GM12878 (cell line): Measurements from ENCODE around the gene GPR119. TPM values are rescaled to one million over a fixed set of nuclear protein-coding genes. Genes with fewer than 3 reads are reported as not detected.
A peak's percentile ranks its signal among the peaks of the same experiment; 100 is the strongest.

Experiments
- BHLHE40 ChIP-seq, 2 experiments: fragments of 450-650 bp in 1 of 2; IDR thresholded peaks; 2 replicates each; pipeline ENCODE4 v1.6.1; 2011 to 2017; ENCODE audit warnings: low read depth in 2 of 2, borderline replicate concordance in 1 of 2, improper control_type of control experiment in 1 of 2, low read length in 1 of 2, mild to moderate bottlenecking in 1 of 2
- CHD1 ChIP-seq: IDR thresholded peaks from 2 replicates; pipeline ENCODE4 v1.6.1; 2012; ENCODE audit warnings: low read depth, low read length, improper control_type of control experiment
- EGR1 ChIP-seq, 2 experiments: IDR thresholded peaks; 1 replicate in 1 of 2; 2 replicates in 1 of 2; pipeline ENCODE4 v1.6.1; 2011 to 2012; ENCODE audit warnings: low read depth in 2 of 2, low read length in 2 of 2, borderline replicate concordance in 1 of 2, mild to moderate bottlenecking in 1 of 2, moderate library complexity in 1 of 2
- EP300 ChIP-seq, 2 experiments: fragments of 150-350 bp in 1 of 2; IDR thresholded peaks; 2 replicates each; pipeline ENCODE4 v1.6.1; 2011 to 2012; ENCODE audit warnings: low read depth in 2 of 2, low read length in 2 of 2, borderline replicate concordance in 1 of 2, improper control_type of control experiment in 1 of 2, inconsistent platforms in 1 of 2; ENCODE audit not compliant: control insufficient read depth in 1 of 2
- ETV6 ChIP-seq, 2 experiments: fragments of 450-650 bp in 1 of 2; IDR thresholded peaks in 1 of 2; conservative IDR thresholded peaks in 1 of 2; 2 replicates each; pipeline ENCODE4 v1.6.1; 2014; ENCODE audit warnings: antibody characterized with exemption in 1 of 2, borderline replicate concordance in 1 of 2, low read depth in 1 of 2, mild to moderate bottlenecking in 1 of 2, moderate library complexity in 1 of 2
- GABPA ChIP-seq: IDR thresholded peaks from 2 replicates; pipeline ENCODE4 v1.6.1; 2014; ENCODE audit warnings: antibody characterized with exemption, low read depth, mild to moderate bottlenecking, inconsistent platforms
- GATAD2B ChIP-seq: fragments of 450-650 bp; conservative IDR thresholded peaks from 2 replicates; pipeline ENCODE4 v1.6.1; 2017; ENCODE audit warnings: low read depth, mild to moderate bottlenecking, moderate library complexity
- HDAC2 ChIP-seq: fragments of 200-600 bp; sonication (generic); IDR thresholded peaks from 2 replicates; pipeline ENCODE4 v1.6.1; 2017
- MEF2A ChIP-seq: IDR thresholded peaks from 2 replicates; pipeline ENCODE4 v1.6.1; 2011; ENCODE audit warnings: low read depth, mild to moderate bottlenecking, low read length, moderate library complexity; ENCODE audit not compliant: insufficient read depth
- MXI1 ChIP-seq: fragments of 150-350 bp; IDR thresholded peaks from 2 replicates; pipeline ENCODE4 v1.6.1; 2011; ENCODE audit warnings: low read depth, mild to moderate bottlenecking, inconsistent platforms, low read length, improper control_type of control experiment
- MYB ChIP-seq: fragments of 150-350 bp; IDR thresholded peaks from 2 replicates; pipeline ENCODE4 v1.6.1; 2014; ENCODE audit warnings: mild to moderate bottlenecking, low read depth, low read length, borderline replicate concordance
- PAX5 ChIP-seq: IDR thresholded peaks from 2 replicates; pipeline ENCODE4 v1.6.1; 2011; ENCODE audit warnings: low read depth, low read length, borderline replicate concordance
- RCOR1 ChIP-seq: conservative IDR thresholded peaks from 2 replicates; pipeline ENCODE4 v1.6.1; 2012; ENCODE audit warnings: low read depth, low read length, improper control_type of control experiment
- SMARCA5 ChIP-seq: fragments of 450-650 bp; IDR thresholded peaks from 2 replicates; pipeline ENCODE4 v1.6.1; 2017; ENCODE audit warnings: mild to moderate bottlenecking
- TARDBP ChIP-seq: IDR thresholded peaks from 2 replicates; pipeline ENCODE4 v1.6.1; 2016; ENCODE audit warnings: borderline replicate concordance
- TBL1XR1 ChIP-seq: IDR thresholded peaks from 2 replicates; pipeline ENCODE4 v1.6.1; 2012; ENCODE audit warnings: low read depth, low read length, improper control_type of control experiment
- TCF12 ChIP-seq: IDR thresholded peaks from 2 replicates; pipeline ENCODE4 v1.6.1; 2011; ENCODE audit warnings: low read depth, mild to moderate bottlenecking, low read length
- TCF7 ChIP-seq: IDR thresholded peaks from 2 replicates; pipeline ENCODE4 v1.6.1; 2014; ENCODE audit warnings: antibody characterized with exemption, borderline replicate concordance
- polyA plus RNA-seq, 11 experiments: library from polyadenylated mRNA; depleted of rRNA in 4 of 11; unstranded in 6 of 11; stranded (reverse) in 5 of 11; fragments of >200 nt; fragmentation: Nextera tagmentation in 4 of 11; fragmentation: Illumina TruSeq in 1 of 11; extraction: Ambion mirVana in 4 of 11; extraction: Trizol in 1 of 11; gene quantifications; 1 replicate in 1 of 11; 2 replicates in 10 of 11; pipeline versions ENCODE4 v1.2.1 to v1.2.3, GENCODE V29; 2011 to 2016; ENCODE audit warnings: inconsistent platforms in 2 of 11, missing spikeins in 2 of 11, low read depth in 1 of 11
- total RNA-seq, 4 experiments: library from RNA; depleted of rRNA in 3 of 4; stranded (reverse); fragments of >200 nt in 3 of 4; fragmentation: Illumina TruSeq in 1 of 4; extraction: Trizol in 1 of 4; gene quantifications; 2 replicates each; pipeline versions ENCODE4 v1.2.1 to v1.2.3, GENCODE V29; 2013 to 2021
- TF ChIP-seq, protein P1 (sequence below): fragments of 150-350 bp; IDR thresholded peaks from 2 replicates; pipeline ENCODE4 v1.6.1; 2014; ENCODE audit warnings: mild to moderate bottlenecking, low read depth, low read length
- TF ChIP-seq, protein P2 (sequence below): IDR thresholded peaks from 2 replicates; pipeline ENCODE4 v1.6.1; 2012; ENCODE audit warnings: low read depth, low read length, improper control_type of control experiment
- TF ChIP-seq, protein P3 (sequence below): IDR thresholded peaks from 2 replicates; pipeline ENCODE4 v1.6.1; 2012; ENCODE audit warnings: low read length, inconsistent platforms
- TF ChIP-seq, protein P4 (sequence below), 3 experiments: IDR thresholded peaks in 2 of 3; conservative IDR thresholded peaks in 1 of 3; 2 replicates each; pipeline ENCODE4 v1.5.1; 2011; ENCODE audit warnings: low read depth in 3 of 3, low read length in 3 of 3, mild to moderate bottlenecking in 3 of 3, control low read depth in 2 of 3, moderate library complexity in 2 of 3, inconsistent platforms in 1 of 3, mixed read lengths in 1 of 3; ENCODE audit not compliant: control insufficient read depth in 2 of 3, insufficient read depth in 1 of 3; ENCODE audit errors: extremely low read depth in 1 of 3
- TF ChIP-seq, protein P5 (sequence below): IDR thresholded peaks from 2 replicates; pipeline ENCODE4 v1.6.1; 2011; ENCODE audit warnings: low read depth, low read length, improper control_type of control experiment, borderline replicate concordance

GPR119 gene
- total and polyA plus RNA-seq, 10 of the 15 experiments (the other 5 are each of a cell fraction or from before 2014, with no cell fraction given): not detected

DNA sequence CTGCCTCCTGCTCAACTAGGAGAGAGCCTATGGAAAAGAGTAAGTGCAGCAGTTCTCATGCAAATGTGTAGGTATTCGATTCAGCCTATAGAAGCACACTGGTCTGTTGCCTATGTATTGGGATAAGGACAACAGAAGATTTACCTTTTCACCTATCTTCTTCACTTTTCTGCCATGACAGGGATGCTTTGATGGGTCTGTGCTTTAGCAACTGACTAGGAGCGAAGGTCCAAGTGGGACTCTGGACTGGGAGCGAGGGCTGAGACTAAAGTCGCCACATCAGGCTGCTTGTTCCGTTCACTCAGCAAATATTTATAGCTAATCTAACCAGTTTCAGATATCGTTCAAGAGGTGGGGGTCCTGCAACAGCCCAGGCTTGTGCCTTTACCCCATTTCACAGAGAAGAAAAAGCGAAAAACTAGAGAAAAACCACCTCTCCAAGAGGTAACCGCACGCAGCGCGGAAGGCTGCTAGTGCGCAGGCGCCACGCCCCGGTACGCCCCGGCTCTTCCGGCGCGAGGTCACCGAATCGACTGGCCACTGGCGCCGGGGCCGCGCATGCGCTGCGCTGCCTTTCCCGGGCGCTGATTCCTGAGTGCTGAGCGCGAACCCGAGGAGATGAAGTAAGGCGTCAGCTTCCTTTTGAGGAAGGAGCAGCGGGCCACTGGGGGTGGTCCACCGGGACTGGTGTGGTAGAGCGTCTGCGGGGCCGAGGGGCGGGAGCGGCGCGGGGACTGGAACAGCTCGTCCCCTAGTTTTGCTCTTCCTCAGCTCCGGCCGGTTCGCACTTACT is 16.1 kb upstream of the GPR119 start, which contains the start of gene RBMX2 (continued):
- TF ChIP-seq GABPA (peak; percentile 39; the same call in 1 of the 2 replicates), EGR1 (IDR thresholded peaks at IDR 0.05; ENCODE audit: borderline replicate concordance in 1 of 2, low read depth in 2 of 2, low read length in 2 of 2) (no peak), MXI1 (no peak), TBL1XR1 (no peak), PAX5 (no peak), TCF12 (no peak), CHD1 (no peak), GATAD2B (no peak), MEF2A (no peak), TARDBP (no peak), BHLHE40 (IDR thresholded peaks at IDR 0.05; ENCODE audit: borderline replicate concordance in 1 of 2, low read depth in 2 of 2, low read length in 1 of 2) (no peak), HDAC2 (no peak), TCF7 (no peak), RCOR1 (no peak), EP300 (IDR thresholded peaks at IDR 0.05; ENCODE audit: borderline replicate concordance in 1 of 2, control insufficient read depth in 1 of 2, low read depth in 2 of 2, low read length in 2 of 2) (no peak), SMARCA5 (no peak), ETV6 (conservative IDR thresholded peaks at IDR 0.05 in 1 of 2, IDR thresholded peaks at IDR 0.05 in 1 of 2; ENCODE audit: borderline replicate concordance in 1 of 2, low read depth in 1 of 2) (no peak), MYB (no peak)
- TF ChIP-seq, protein P1, sequence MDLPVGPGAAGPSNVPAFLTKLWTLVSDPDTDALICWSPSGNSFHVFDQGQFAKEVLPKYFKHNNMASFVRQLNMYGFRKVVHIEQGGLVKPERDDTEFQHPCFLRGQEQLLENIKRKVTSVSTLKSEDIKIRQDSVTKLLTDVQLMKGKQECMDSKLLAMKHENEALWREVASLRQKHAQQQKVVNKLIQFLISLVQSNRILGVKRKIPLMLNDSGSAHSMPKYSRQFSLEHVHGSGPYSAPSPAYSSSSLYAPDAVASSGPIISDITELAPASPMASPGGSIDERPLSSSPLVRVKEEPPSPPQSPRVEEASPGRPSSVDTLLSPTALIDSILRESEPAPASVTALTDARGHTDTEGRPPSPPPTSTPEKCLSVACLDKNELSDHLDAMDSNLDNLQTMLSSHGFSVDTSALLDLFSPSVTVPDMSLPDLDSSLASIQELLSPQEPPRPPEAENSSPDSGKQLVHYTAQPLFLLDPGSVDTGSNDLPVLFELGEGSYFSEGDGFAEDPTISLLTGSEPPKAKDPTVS: no peak
- TF ChIP-seq, protein P2, sequence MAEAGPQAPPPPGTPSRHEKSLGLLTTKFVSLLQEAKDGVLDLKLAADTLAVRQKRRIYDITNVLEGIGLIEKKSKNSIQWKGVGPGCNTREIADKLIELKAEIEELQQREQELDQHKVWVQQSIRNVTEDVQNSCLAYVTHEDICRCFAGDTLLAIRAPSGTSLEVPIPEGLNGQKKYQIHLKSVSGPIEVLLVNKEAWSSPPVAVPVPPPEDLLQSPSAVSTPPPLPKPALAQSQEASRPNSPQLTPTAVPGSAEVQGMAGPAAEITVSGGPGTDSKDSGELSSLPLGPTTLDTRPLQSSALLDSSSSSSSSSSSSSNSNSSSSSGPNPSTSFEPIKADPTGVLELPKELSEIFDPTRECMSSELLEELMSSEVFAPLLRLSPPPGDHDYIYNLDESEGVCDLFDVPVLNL: no peak
- TF ChIP-seq, protein P3, sequence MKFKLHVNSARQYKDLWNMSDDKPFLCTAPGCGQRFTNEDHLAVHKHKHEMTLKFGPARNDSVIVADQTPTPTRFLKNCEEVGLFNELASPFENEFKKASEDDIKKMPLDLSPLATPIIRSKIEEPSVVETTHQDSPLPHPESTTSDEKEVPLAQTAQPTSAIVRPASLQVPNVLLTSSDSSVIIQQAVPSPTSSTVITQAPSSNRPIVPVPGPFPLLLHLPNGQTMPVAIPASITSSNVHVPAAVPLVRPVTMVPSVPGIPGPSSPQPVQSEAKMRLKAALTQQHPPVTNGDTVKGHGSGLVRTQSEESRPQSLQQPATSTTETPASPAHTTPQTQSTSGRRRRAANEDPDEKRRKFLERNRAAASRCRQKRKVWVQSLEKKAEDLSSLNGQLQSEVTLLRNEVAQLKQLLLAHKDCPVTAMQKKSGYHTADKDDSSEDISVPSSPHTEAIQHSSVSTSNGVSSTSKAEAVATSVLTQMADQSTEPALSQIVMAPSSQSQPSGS: no peak
- TF ChIP-seq, protein P4, sequence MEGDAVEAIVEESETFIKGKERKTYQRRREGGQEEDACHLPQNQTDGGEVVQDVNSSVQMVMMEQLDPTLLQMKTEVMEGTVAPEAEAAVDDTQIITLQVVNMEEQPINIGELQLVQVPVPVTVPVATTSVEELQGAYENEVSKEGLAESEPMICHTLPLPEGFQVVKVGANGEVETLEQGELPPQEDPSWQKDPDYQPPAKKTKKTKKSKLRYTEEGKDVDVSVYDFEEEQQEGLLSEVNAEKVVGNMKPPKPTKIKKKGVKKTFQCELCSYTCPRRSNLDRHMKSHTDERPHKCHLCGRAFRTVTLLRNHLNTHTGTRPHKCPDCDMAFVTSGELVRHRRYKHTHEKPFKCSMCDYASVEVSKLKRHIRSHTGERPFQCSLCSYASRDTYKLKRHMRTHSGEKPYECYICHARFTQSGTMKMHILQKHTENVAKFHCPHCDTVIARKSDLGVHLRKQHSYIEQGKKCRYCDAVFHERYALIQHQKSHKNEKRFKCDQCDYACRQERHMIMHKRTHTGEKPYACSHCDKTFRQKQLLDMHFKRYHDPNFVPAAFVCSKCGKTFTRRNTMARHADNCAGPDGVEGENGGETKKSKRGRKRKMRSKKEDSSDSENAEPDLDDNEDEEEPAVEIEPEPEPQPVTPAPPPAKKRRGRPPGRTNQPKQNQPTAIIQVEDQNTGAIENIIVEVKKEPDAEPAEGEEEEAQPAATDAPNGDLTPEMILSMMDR (IDR thresholded peaks at IDR 0.05 in 2 of 3, conservative IDR thresholded peaks at IDR 0.05 in 1 of 3; ENCODE audit: control insufficient read depth in 2 of 3, extremely low read depth in 1 of 3, insufficient read depth in 1 of 3, low read depth in 3 of 3, low read length in 3 of 3): no peak
- TF ChIP-seq, protein P5, sequence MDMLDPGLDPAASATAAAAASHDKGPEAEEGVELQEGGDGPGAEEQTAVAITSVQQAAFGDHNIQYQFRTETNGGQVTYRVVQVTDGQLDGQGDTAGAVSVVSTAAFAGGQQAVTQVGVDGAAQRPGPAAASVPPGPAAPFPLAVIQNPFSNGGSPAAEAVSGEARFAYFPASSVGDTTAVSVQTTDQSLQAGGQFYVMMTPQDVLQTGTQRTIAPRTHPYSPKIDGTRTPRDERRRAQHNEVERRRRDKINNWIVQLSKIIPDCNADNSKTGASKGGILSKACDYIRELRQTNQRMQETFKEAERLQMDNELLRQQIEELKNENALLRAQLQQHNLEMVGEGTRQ: no peak
